ENCODE measurements around the gene RO60. TPM values are rescaled to one million over a fixed set of nuclear protein-coding genes. Genes with fewer than 3 reads are reported as not detected.

RO60 gene
- total RNA-seq, 1 experiment from 2014 or later = 69.5 TPM

GRCh38 chr1:193090865-193091264 lies 31.5 kb downstream of the RO60 start (continued):
- TF ChIP-seq, protein P1, sequence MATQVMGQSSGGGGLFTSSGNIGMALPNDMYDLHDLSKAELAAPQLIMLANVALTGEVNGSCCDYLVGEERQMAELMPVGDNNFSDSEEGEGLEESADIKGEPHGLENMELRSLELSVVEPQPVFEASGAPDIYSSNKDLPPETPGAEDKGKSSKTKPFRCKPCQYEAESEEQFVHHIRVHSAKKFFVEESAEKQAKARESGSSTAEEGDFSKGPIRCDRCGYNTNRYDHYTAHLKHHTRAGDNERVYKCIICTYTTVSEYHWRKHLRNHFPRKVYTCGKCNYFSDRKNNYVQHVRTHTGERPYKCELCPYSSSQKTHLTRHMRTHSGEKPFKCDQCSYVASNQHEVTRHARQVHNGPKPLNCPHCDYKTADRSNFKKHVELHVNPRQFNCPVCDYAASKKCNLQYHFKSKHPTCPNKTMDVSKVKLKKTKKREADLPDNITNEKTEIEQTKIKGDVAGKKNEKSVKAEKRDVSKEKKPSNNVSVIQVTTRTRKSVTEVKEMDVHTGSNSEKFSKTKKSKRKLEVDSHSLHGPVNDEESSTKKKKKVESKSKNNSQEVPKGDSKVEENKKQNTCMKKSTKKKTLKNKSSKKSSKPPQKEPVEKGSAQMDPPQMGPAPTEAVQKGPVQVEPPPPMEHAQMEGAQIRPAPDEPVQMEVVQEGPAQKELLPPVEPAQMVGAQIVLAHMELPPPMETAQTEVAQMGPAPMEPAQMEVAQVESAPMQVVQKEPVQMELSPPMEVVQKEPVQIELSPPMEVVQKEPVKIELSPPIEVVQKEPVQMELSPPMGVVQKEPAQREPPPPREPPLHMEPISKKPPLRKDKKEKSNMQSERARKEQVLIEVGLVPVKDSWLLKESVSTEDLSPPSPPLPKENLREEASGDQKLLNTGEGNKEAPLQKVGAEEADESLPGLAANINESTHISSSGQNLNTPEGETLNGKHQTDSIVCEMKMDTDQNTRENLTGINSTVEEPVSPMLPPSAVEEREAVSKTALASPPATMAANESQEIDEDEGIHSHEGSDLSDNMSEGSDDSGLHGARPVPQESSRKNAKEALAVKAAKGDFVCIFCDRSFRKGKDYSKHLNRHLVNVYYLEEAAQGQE (IDR thresholded peaks at IDR 0.05; ENCODE audit: low read depth) = no peak
- no peak for TF ChIP-seq SIN3A (IDR thresholded peaks at IDR 0.05; ENCODE audit: low read depth)
- no peak for TF ChIP-seq JUND (IDR thresholded peaks at IDR 0.05)
- TF ChIP-seq EZH2phosphoT487 (IDR thresholded peaks at IDR 0.05; ENCODE audit: borderline replicate concordance) = no peak
- TF ChIP-seq, protein P2, sequence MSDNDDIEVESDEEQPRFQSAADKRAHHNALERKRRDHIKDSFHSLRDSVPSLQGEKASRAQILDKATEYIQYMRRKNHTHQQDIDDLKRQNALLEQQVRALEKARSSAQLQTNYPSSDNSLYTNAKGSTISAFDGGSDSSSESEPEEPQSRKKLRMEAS (IDR thresholded peaks at IDR 0.05) = no peak

GRCh38 chr1:193094112-193094511 lies 34.7 kb downstream of the RO60 start:
- H4K20me1 ChIP-seq (ENCODE audit: insufficient read depth) = no peaks in the 10 kb centered on the region
- CTCF ChIA-PET = no interaction called here
- intact Hi-C loops (cut with micrococcal nuclease) = no loop called here
- H3K4me2 ChIP-seq (ENCODE audit: low read length) = no peak overlapping the region
- no peak overlapping the region for H3K4me3 ChIP-seq (replicated peaks in 1 of 2; ENCODE audit: low read depth in 1 of 2, low read length in 2 of 2)
- H2AFZ ChIP-seq (ENCODE audit: low read depth, low read length, poor library complexity, severe bottlenecking) = no peak overlapping the region
- H3K9ac ChIP-seq (ENCODE audit: low read length) = no peak overlapping the region
- no peaks in the 10 kb centered on the region for H3K9me2 ChIP-seq (ENCODE audit: insufficient read depth)
- H3K9me3 ChIP-seq (ENCODE audit: control insufficient read depth in 1 of 2, insufficient read depth in 1 of 2, low read depth in 1 of 2, low read length in 2 of 2) = no peaks in the 10 kb centered on the region
- RAD21 ChIA-PET (ENCODE audit: low non-redundant PET in 1 of 2, low total read pairs in 2 of 2, uncharacterized antibody in 2 of 2, unreplicated experiment in 2 of 2) = no interaction called here
- DNase-seq (ENCODE audit: low read depth, low spot score) (no peak), ATAC-seq (no peak)
- no peaks in the 10 kb centered on the region for H3K4me1 ChIP-seq (ENCODE audit: control insufficient read depth in 1 of 2, insufficient read depth in 2 of 2, low read length in 2 of 2)
- no peaks in the 10 kb centered on the region for H3K79me2 ChIP-seq (ENCODE audit: insufficient read depth, low read length)
- H3K36me3 ChIP-seq (ENCODE audit: control insufficient read depth in 1 of 2, insufficient read depth in 2 of 2, low read length in 2 of 2) = peaks cover 13 to 18% of the 10 kb centered on the region in 2 experiments; a peak in 3 of 4 replicates
- POLR2A ChIA-PET = no interaction called here
- BruUV-seq (replicated peaks) = no TSS peak
- TF ChIP-seq POLR2AphosphoS5 (IDR thresholded peaks at IDR 0.05; ENCODE audit: low read depth, low read length) = no peak
- no peak for TF ChIP-seq ZNF274 (IDR thresholded peaks at IDR 0.05; ENCODE audit: low read depth, low read length)
- no peak for TF ChIP-seq EZH2 (IDR thresholded peaks at IDR 0.05)
- TF ChIP-seq POLR2A (IDR thresholded peaks at IDR 0.05; ENCODE audit: borderline replicate concordance, extremely low read depth, insufficient read depth, insufficient read length) = no peak
- no peak for TF ChIP-seq JUND (IDR thresholded peaks at IDR 0.05)
- TF ChIP-seq, protein P3, sequence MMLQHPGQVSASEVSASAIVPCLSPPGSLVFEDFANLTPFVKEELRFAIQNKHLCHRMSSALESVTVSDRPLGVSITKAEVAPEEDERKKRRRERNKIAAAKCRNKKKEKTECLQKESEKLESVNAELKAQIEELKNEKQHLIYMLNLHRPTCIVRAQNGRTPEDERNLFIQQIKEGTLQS (IDR thresholded peaks at IDR 0.05) = no peak
- no peak for TF ChIP-seq ZFX (IDR thresholded peaks at IDR 0.05)
- TF ChIP-seq SIN3A (IDR thresholded peaks at IDR 0.05; ENCODE audit: low read depth) = no peak
- TF ChIP-seq ELF1 (IDR thresholded peaks at IDR 0.05; ENCODE audit: borderline replicate concordance, low read depth) = no peak
- TF ChIP-seq, protein P4, sequence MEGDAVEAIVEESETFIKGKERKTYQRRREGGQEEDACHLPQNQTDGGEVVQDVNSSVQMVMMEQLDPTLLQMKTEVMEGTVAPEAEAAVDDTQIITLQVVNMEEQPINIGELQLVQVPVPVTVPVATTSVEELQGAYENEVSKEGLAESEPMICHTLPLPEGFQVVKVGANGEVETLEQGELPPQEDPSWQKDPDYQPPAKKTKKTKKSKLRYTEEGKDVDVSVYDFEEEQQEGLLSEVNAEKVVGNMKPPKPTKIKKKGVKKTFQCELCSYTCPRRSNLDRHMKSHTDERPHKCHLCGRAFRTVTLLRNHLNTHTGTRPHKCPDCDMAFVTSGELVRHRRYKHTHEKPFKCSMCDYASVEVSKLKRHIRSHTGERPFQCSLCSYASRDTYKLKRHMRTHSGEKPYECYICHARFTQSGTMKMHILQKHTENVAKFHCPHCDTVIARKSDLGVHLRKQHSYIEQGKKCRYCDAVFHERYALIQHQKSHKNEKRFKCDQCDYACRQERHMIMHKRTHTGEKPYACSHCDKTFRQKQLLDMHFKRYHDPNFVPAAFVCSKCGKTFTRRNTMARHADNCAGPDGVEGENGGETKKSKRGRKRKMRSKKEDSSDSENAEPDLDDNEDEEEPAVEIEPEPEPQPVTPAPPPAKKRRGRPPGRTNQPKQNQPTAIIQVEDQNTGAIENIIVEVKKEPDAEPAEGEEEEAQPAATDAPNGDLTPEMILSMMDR (IDR thresholded peaks at IDR 0.05 in 2 of 3, conservative IDR thresholded peaks at IDR 0.05 in 1 of 3; ENCODE audit: borderline replicate concordance in 1 of 3, insufficient read depth in 1 of 3, low read depth in 2 of 3, low read length in 2 of 3) = no peak
- H3K27me3 ChIP-seq (ENCODE audit: insufficient read depth, low read length) = no peaks in the 10 kb centered on the region
- no peak overlapping the region for H3K27ac ChIP-seq (ENCODE audit: low read depth, low read length)

All from HCT116 (cell line).